Body of pancreas (tissue), 4 donors: Measurements from ENCODE around the gene KANK3.

Experiments
- POLR2A ChIP-seq, 3 donors: fragments of 450-650 bp; IDR thresholded peaks; one replicate each; pipeline ENCODE4 v1.6.1; 2016; ENCODE audit warnings: antibody characterized with exemption in 3 of 3, mild to moderate bottlenecking in 2 of 3
- TF ChIP-seq, protein P1 (sequence below), 7 experiments: fragments of 450-650 bp in 4 of 7; fragments of 200-600 bp in 3 of 7; sonication (generic) in 3 of 7; IDR thresholded peaks; one replicate each; pipeline ENCODE4 v1.5.1; 2016 to 2019; ENCODE audit warnings: antibody characterized with exemption in 7 of 7

DNA sequence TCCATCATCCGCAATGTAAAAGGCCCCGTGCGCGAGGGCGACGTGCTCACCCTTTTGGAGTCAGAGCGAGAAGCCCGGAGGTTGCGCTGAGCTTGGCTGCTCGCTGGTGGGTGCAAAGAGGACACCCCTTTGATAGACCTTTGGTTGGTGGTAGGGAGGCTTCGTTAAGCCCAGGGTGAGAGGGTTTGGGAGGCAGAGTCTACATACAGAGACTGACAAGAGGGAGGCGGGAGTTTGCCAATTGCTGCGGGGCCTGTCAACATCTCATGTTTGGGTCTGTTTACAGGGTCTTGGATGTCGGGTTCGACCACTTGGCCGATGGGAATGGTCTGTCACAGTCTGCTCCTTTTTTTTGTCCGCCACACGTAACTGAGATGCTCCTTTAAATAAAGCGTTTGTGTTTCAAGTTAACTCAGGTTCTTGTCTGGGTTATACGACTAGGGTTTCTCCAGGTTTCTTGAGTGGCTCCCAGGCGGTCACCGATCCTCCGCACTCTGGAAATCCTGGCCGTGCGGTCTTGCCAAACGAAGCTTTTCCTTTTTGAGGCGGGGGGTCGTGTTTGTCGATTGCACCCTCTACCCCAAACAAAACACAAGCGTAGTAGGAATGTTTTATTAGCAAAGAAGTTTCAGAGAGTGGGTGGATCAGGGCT lies 20.9 kb downstream of the KANK3 start:
- TF ChIP-seq, protein P1, sequence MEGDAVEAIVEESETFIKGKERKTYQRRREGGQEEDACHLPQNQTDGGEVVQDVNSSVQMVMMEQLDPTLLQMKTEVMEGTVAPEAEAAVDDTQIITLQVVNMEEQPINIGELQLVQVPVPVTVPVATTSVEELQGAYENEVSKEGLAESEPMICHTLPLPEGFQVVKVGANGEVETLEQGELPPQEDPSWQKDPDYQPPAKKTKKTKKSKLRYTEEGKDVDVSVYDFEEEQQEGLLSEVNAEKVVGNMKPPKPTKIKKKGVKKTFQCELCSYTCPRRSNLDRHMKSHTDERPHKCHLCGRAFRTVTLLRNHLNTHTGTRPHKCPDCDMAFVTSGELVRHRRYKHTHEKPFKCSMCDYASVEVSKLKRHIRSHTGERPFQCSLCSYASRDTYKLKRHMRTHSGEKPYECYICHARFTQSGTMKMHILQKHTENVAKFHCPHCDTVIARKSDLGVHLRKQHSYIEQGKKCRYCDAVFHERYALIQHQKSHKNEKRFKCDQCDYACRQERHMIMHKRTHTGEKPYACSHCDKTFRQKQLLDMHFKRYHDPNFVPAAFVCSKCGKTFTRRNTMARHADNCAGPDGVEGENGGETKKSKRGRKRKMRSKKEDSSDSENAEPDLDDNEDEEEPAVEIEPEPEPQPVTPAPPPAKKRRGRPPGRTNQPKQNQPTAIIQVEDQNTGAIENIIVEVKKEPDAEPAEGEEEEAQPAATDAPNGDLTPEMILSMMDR (IDR thresholded peaks at IDR 0.05), result no peak
- TF ChIP-seq POLR2A (IDR thresholded peaks at IDR 0.05), result no peak
